ENCODE measurements around the gene ADGRG6. TPM values are rescaled to one million over a fixed set of nuclear protein-coding genes. Genes with fewer than 3 reads are reported as not detected.
A peak's percentile ranks its signal among the peaks of the same experiment; 100 is the strongest.

Gene ADGRG6
- total and polyA plus RNA-seq, 2 donors (not counting 1 experiment from before 2014, with no cell fraction given), result 49.9 to 67.2 TPM

DNA sequence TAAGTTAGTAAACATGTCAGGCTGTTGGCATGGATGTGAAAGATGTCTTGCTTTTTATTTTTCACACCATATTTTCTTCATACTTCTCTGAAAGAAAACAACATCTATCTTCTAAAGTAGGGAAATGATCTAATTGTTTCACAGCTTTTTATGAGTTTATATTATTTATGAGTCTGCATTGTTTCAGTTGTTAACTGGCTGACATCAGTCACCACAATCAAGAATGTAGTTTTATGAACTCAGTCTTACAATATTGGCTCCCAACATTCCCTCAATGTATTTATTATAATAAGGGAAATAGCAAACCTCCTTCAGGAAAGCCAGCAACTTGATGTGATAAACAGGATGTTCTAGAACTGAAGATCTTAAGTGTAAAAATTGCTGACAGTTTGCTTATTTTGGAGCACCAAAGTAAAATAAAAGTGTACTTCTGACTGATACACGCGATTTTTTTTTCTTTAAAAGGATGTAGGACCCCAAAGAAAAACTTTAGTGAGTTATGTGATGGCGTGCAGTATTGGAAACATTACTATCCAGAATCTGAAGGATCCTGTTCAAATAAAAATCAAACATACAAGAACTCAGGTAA, 106.0 kb downstream of the ADGRG6 start:
- TF ChIP-seq, protein P1, sequence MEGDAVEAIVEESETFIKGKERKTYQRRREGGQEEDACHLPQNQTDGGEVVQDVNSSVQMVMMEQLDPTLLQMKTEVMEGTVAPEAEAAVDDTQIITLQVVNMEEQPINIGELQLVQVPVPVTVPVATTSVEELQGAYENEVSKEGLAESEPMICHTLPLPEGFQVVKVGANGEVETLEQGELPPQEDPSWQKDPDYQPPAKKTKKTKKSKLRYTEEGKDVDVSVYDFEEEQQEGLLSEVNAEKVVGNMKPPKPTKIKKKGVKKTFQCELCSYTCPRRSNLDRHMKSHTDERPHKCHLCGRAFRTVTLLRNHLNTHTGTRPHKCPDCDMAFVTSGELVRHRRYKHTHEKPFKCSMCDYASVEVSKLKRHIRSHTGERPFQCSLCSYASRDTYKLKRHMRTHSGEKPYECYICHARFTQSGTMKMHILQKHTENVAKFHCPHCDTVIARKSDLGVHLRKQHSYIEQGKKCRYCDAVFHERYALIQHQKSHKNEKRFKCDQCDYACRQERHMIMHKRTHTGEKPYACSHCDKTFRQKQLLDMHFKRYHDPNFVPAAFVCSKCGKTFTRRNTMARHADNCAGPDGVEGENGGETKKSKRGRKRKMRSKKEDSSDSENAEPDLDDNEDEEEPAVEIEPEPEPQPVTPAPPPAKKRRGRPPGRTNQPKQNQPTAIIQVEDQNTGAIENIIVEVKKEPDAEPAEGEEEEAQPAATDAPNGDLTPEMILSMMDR (conservative IDR thresholded peaks at IDR 0.05 in 1 of 2, IDR thresholded peaks at IDR 0.05 in 1 of 2; ENCODE audit: low read depth in 1 of 2, low read length in 2 of 2), result no peak
- no peak for TF ChIP-seq EZH2 (IDR thresholded peaks at IDR 0.05; ENCODE audit: low read length, missing control alignments)
- H3K27ac ChIP-seq (ENCODE audit: insufficient read depth, low read length), result no peak overlapping the region
- H4K20me1 ChIP-seq (ENCODE audit: control insufficient read depth, extremely low read depth, insufficient read depth, low read length), result no peaks in the 10 kb centered on the region
- no peak overlapping the region for H3K4me2 ChIP-seq (ENCODE audit: extremely low read depth, insufficient read depth, low read length)
- H3K4me1 ChIP-seq (ENCODE audit: control insufficient read depth, extremely low read depth, insufficient read depth, low read length), result peaks cover 3% of the 10 kb centered on the region
- H3K79me2 ChIP-seq (ENCODE audit: control insufficient read depth, insufficient read depth, low read length), result no peaks in the 10 kb centered on the region
- no peaks in the 10 kb centered on the region for H3K9me3 ChIP-seq (ENCODE audit: control insufficient read depth, insufficient read depth, low read depth, low read length)
- no peaks in the 10 kb centered on the region for H3K27me3 ChIP-seq (ENCODE audit: control insufficient read depth, insufficient read depth, low read length)
- no peak overlapping the region for H3K4me3 ChIP-seq (replicated peaks in 1 of 4; ENCODE audit: control extremely low read depth in 1 of 4, insufficient read depth in 1 of 4, low read depth in 3 of 4, low read length in 4 of 4)
- no peak for DNase-seq (ENCODE audit: low read depth in 2 of 2)
- H3K9ac ChIP-seq (ENCODE audit: insufficient read depth, low read length), result no peak overlapping the region
- H3K36me3 ChIP-seq (ENCODE audit: control insufficient read depth, insufficient read depth, low read length), result no peaks in the 10 kb centered on the region
- no peak overlapping the region for H2AFZ ChIP-seq (ENCODE audit: low read length)

DNA sequence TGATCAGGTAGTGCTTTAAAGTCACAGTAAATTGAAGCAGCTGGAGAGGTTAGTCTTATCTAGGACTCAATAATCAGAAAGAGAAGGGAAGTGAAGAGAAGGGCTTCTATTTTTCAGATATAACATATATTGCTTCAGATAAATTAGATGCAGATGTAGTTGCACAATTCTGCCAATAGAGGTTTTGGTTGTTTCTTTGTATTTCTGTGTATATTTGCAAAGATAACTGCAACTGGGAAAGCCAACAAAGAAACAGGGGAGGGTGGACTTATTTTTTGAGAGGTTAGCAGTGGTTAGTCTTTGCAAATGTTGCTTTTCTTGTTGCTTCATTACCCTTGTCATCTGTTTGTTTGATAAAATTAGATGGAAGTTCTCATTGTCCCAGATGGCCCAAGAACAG, 106.6 kb downstream of the ADGRG6 start:
- H3K27me3 ChIP-seq (ENCODE audit: control insufficient read depth, insufficient read depth, low read length), result no peaks in the 10 kb centered on the region
- no peaks in the 10 kb centered on the region for H3K79me2 ChIP-seq (ENCODE audit: control insufficient read depth, insufficient read depth, low read length)
- no peaks in the 10 kb centered on the region for H3K9me3 ChIP-seq (ENCODE audit: control insufficient read depth, insufficient read depth, low read depth, low read length)
- DNase-seq (ENCODE audit: low read depth in 2 of 2), result no peak
- no peaks in the 10 kb centered on the region for H3K36me3 ChIP-seq (ENCODE audit: control insufficient read depth, insufficient read depth, low read length)
- no peak for TF ChIP-seq EZH2 (IDR thresholded peaks at IDR 0.05; ENCODE audit: low read length, missing control alignments)
- TF ChIP-seq, protein P1 (conservative IDR thresholded peaks at IDR 0.05 in 1 of 2, IDR thresholded peaks at IDR 0.05 in 1 of 2; ENCODE audit: low read depth in 1 of 2, low read length in 2 of 2), result peak in 1 of 2 donors; percentile 22
- no peak overlapping the region for H3K4me2 ChIP-seq (ENCODE audit: extremely low read depth, insufficient read depth, low read length)
- H3K4me3 ChIP-seq (replicated peaks in 1 of 4; ENCODE audit: control extremely low read depth in 1 of 4, insufficient read depth in 1 of 4, low read depth in 3 of 4, low read length in 4 of 4), result no peak overlapping the region
- no peaks in the 10 kb centered on the region for H4K20me1 ChIP-seq (ENCODE audit: control insufficient read depth, extremely low read depth, insufficient read depth, low read length)
- peaks cover 5% of the 10 kb centered on the region for H3K4me1 ChIP-seq (ENCODE audit: control insufficient read depth, extremely low read depth, insufficient read depth, low read length)
- no peak overlapping the region for H2AFZ ChIP-seq (ENCODE audit: low read length)
- H3K9ac ChIP-seq (ENCODE audit: insufficient read depth, low read length), result no peak overlapping the region
- no peak overlapping the region for H3K27ac ChIP-seq (ENCODE audit: insufficient read depth, low read length)

DNA sequence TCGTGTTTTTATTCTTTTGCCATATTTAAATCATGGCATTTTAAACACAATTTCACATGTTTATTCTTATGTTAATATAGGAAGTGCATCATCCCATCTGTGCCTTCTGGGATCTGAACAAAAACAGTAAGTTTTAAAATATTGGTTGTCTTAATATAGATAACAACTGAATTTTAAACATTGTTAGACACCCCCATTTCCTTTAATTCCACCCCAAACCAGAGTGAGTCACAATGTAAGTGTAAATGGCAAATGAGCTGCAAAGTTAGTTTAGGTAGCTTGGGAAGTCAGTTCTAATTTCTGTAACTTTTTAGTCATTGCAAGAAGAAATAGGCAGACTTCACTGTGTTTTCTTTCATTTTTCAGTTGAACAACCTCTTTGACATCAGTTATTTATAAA, 108.0 kb downstream of the ADGRG6 start:
- no peak for DNase-seq (ENCODE audit: low read depth in 2 of 2)
- Histone ChIP-seq H3K79me2 (ENCODE audit: control insufficient read depth, insufficient read depth, low read length) (no peaks in the 10 kb centered on the region), H3K9ac (ENCODE audit: insufficient read depth, low read length) (no peak overlapping the region), H3K4me1 (ENCODE audit: control insufficient read depth, extremely low read depth, insufficient read depth, low read length) (peaks cover 8% of the 10 kb centered on the region), H3K4me3 (replicated peaks in 1 of 4; ENCODE audit: control extremely low read depth in 1 of 4, insufficient read depth in 1 of 4, low read depth in 3 of 4, low read length in 4 of 4) (no peak overlapping the region), H4K20me1 (ENCODE audit: control insufficient read depth, extremely low read depth, insufficient read depth, low read length) (no peaks in the 10 kb centered on the region), H3K36me3 (ENCODE audit: control insufficient read depth, insufficient read depth, low read length) (no peaks in the 10 kb centered on the region), H3K27ac (ENCODE audit: insufficient read depth, low read length) (no peak overlapping the region), H2AFZ (ENCODE audit: low read length) (no peak overlapping the region), H3K27me3 (ENCODE audit: control insufficient read depth, insufficient read depth, low read length) (no peaks in the 10 kb centered on the region), H3K9me3 (ENCODE audit: control insufficient read depth, insufficient read depth, low read depth, low read length) (no peaks in the 10 kb centered on the region), H3K4me2 (ENCODE audit: extremely low read depth, insufficient read depth, low read length) (no peak overlapping the region)
- TF ChIP-seq, protein P1 (conservative IDR thresholded peaks at IDR 0.05 in 1 of 2, IDR thresholded peaks at IDR 0.05 in 1 of 2; ENCODE audit: low read depth in 1 of 2, low read length in 2 of 2), result no peak
- TF ChIP-seq EZH2 (IDR thresholded peaks at IDR 0.05; ENCODE audit: low read length, missing control alignments), result no peak
